Measurements from ENCODE around the gene BANP. TPM values are rescaled to one million over a fixed set of nuclear protein-coding genes. Genes with fewer than 3 reads are reported as not detected.
"Not testable (repeated sequence)": the region's sequence is repeated elsewhere in the genome, so short reads cannot be mapped to it uniquely, and the experiment has no call there.

BANP gene
- total RNA-seq, 2 donors from 2014 or later, result 46.4 to 85.9 TPM

DNA sequence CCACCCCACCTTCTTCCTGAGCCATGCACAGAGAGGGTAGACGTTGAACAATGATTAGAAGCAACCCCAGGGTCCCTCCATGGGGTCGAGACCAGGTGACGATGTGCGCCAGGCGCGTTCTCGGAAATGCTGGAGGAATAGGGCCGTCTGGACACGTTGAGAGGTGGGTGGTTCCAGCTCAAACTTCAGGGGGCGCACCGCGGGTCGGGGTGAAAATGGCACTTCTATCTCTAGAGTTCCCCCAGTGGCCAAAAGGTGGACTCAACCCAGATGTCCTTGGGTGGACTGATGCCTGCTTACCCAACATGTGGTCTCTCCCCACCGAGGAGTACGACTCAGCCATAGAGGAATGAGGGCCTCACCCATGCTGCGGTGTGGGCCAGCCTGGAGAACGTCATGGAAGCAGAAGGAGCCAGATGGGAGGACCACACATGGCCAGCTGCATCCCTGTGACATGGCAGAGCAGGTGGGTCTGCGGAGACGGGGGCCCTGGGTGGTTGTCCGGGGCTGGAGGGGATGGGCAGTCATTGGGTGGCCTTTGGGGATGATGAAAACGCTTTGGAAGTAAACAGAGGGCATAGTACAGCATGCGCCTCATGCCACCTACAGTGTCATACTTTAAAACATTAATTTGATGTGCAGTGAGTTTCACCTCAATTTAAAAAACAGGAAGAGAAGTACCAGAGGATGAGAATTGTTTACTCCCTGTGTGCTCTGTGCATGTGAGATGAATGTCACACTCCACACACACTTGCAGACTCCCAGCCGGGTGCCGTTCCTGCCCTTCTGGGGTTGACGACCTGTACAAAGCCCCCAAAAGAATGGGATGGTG is 147.7 kb downstream of the BANP start:
- H3K4me1 Mint-ChIP-seq; H3K4me3 Mint-ChIP-seq; ATAC-seq (replicated peaks); H3K27ac Mint-ChIP-seq; H3K9me3 Mint-ChIP-seq; H3K36me3 Mint-ChIP-seq (ENCODE audit: low read depth): not testable (repeated sequence)
- H3K27me3 Mint-ChIP-seq, result peaks cover 12% of the 10 kb centered on the region

DNA sequence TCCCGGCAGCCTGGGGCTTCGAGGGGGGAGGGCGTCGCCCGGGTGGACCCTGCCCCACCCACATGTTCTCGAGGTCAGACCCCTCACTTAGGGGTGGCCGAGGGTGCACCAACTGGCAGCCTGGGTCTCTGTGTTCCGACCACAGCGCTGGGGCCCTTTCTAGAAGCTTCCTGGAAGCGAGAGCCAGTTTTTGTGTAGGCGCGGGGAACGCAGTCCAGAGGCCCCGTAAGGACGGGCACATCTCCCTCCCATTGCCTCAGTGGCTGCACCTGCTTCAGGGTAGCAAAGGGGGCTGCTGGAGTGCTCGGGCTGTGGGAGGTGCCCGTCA is 148.3 kb downstream of the BANP start:
- peaks cover 5% of the 10 kb centered on the region for H3K9me3 Mint-ChIP-seq
- H3K4me1 Mint-ChIP-seq, result no peaks in the 10 kb centered on the region
- no peak overlapping the region for H3K4me3 Mint-ChIP-seq
- ATAC-seq (replicated peaks), result no peak
- no peaks in the 10 kb centered on the region for H3K36me3 Mint-ChIP-seq (ENCODE audit: low read depth)
- H3K27me3 Mint-ChIP-seq, result peaks cover 12% of the 10 kb centered on the region
- H3K27ac Mint-ChIP-seq, result no peak overlapping the region

DNA sequence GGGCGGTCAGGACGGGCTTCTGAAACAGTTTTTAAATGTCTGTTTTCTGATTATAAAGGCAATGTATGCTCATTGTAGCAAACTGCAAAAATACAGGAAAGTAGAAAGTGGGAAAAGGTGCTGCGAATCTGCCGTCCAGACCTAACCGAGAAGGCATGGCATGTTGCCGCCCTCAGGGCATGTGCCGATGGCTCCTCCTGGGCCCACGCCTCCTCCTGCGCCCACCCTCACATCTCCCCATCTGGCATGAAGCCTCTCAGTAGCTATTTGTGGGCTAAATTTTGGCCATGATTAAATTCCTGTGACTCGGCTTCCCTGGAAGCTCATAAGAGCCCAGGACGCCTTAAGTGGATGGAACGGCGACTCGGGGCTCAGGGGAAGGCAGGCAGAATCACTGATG is 148.7 kb downstream of the BANP start:
- ATAC-seq (replicated peaks); H3K36me3 Mint-ChIP-seq (ENCODE audit: low read depth): not testable (repeated sequence)
- H3K27me3 Mint-ChIP-seq, result peaks cover 12% of the 10 kb centered on the region

DNA sequence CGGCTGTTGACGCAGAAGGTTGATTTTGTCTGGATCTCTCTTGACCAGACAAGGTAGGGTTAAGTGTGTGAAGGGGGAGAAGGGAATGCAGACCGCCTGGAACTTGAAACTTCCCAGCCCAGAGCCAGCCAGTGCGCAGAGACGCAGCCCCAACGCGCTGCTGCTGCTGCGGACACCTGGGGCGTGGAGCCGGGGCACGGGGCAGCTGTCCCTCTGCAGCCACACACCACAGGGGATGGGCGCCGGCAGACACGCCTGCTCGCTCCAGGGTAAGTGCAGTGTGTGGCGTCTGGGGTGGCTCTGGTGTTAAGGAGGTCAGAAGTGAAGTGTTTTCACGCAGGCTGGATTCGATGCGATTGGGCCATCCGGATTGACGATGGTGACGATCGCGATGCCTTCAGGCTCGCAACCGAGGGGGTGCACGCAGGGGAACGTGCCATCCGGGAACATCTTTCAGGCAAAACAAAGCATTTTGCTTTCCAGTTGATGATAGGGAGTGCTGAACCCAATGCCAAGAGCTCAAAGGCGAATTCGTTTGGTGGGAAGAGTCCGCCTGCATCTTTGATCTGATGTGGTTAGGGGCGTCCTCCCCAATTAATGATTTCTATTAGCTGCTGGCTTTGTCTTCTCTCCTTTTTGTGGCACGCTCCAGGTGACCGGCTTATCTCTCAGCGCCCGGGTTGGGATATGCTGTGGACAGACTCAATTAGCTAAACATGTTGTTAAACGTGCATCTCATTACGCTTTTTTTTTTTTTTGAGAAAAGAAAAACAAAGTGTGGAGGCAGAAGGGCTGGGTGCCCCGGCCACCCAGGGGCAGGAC is 149.8 kb downstream of the BANP start:
- H3K4me3 Mint-ChIP-seq; H3K36me3 Mint-ChIP-seq (ENCODE audit: low read depth); H3K4me1 Mint-ChIP-seq; H3K27ac Mint-ChIP-seq; H3K9me3 Mint-ChIP-seq; ATAC-seq (replicated peaks): not testable (repeated sequence)
- peaks cover 12% of the 10 kb centered on the region for H3K27me3 Mint-ChIP-seq

More for the DNA sequence above, 148.7 kb downstream of the BANP start:
- not testable (repeated sequence) for H3K27ac Mint-ChIP-seq, H3K4me1 Mint-ChIP-seq, H3K4me3 Mint-ChIP-seq, H3K9me3 Mint-ChIP-seq

DNA sequence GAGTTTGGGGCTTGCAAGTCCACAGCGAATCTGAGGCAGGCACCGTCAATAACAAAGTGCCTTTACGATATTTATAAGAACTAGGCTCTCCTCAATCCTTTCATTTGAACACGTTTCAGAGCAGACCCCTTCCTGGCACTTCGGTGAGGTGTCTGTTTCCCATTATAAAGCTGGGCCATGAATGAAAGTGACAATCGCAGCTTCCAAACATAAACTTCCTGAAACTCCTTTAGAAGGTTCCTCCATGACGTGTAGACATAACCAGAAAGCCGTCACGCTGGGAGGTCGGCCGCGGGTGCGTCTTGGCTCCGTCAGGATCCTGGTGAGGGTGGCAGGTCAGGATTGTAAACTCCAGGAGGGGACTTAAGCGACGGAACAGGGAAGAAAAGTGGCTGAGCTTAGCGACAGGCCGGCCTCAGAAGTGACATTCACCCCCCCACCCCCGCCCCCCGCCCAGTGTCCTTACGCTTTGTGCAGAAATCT is 150.4 kb downstream of the BANP start:
- H3K27ac Mint-ChIP-seq; H3K4me1 Mint-ChIP-seq; H3K4me3 Mint-ChIP-seq; H3K36me3 Mint-ChIP-seq (ENCODE audit: low read depth); ATAC-seq (replicated peaks); H3K9me3 Mint-ChIP-seq: not testable (repeated sequence)
- peaks cover 12% of the 10 kb centered on the region for H3K27me3 Mint-ChIP-seq

DNA sequence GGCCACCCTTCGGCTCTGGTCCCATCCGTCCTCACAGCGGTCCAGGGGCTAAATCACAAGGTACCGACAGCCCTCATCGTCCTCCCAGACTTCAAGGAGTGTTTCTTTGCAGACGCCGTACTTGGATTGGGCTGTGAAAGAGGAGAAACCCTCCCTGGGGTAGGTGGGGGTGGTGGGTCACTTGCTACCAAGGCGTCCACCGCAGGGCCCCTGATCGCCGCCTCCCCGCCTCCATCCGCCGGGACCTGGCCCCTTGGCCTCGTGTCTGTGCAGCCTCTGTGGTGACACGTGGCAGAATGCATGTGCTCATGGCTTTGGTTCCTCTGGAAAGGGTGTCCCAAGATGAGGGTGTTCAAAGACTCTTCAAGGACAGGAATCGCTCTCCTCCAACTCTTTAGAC is 151.4 kb downstream of the BANP start:
- Mint-ChIP-seq H3K27me3 (peaks cover 12% of the 10 kb centered on the region), H3K4me1 (no peaks in the 10 kb centered on the region), H3K36me3 (ENCODE audit: low read depth) (no peaks in the 10 kb centered on the region), H3K9me3 (no peaks in the 10 kb centered on the region), H3K4me3 (no peak overlapping the region), H3K27ac (no peak overlapping the region)
- ATAC-seq (replicated peaks), result no peak

DNA sequence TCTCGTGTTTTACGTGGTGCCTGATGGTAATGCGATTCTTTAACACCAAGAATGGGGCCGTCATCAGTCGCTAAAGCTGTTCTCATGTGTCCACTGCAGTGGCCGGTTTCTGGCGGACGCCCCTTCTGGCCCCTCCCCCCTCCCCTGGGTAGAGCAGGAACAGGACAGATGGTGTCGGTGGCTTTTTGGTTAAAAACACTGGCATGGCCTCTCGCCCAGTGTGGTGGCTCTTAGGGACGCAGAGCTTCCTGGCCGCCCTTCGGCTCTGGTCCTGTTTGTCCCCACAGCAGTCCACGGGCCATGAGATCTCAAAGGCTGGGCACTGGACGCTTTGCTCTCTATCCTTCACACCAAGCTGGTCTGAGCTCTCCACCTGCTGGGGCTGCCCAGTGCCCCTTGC is 151.8 kb downstream of the BANP start:
- H3K4me3 Mint-ChIP-seq, result no peak overlapping the region
- no peaks in the 10 kb centered on the region for H3K9me3 Mint-ChIP-seq
- H3K27ac Mint-ChIP-seq, result no peak overlapping the region
- no peaks in the 10 kb centered on the region for H3K36me3 Mint-ChIP-seq (ENCODE audit: low read depth)
- no peak for ATAC-seq (replicated peaks)
- no peaks in the 10 kb centered on the region for H3K4me1 Mint-ChIP-seq
- peaks cover 12% of the 10 kb centered on the region for H3K27me3 Mint-ChIP-seq

DNA sequence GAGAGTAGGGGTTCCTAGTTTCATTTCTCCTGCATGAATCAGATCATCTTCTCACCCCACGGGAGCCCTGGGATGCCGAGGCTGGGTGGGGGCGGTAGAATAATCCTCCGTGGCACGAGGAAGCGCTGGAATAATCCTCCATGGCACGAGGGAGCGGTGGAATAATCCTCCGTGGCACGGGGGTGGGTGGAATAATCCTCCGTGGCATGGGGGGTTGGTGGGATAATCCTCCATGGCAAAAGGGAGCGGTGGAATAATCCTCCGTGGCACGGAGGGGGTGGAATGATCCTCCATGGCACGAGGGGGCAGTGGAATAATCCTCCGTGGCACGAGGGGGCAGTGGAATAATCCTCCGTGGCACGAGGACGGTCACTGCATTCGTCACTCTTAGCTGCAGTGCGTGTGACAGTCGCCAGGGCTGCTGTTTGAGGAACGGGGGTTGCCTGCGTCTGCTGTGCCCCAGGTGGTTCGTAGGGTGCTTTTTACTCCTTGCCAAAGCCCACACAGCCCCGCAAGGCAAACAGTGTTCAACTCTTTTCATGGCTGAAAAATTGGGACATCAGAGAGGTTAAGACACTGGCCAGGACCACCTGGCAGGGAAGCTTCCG is 152.5 kb downstream of the BANP start:
- H3K27me3 Mint-ChIP-seq, result peaks cover 9% of the 10 kb centered on the region
- no peaks in the 10 kb centered on the region for H3K36me3 Mint-ChIP-seq (ENCODE audit: low read depth)
- H3K4me3 Mint-ChIP-seq, result no peak overlapping the region
- no peak for ATAC-seq (replicated peaks)
- no peaks in the 10 kb centered on the region for H3K9me3 Mint-ChIP-seq
- H3K27ac Mint-ChIP-seq, result no peak overlapping the region
- no peaks in the 10 kb centered on the region for H3K4me1 Mint-ChIP-seq

DNA sequence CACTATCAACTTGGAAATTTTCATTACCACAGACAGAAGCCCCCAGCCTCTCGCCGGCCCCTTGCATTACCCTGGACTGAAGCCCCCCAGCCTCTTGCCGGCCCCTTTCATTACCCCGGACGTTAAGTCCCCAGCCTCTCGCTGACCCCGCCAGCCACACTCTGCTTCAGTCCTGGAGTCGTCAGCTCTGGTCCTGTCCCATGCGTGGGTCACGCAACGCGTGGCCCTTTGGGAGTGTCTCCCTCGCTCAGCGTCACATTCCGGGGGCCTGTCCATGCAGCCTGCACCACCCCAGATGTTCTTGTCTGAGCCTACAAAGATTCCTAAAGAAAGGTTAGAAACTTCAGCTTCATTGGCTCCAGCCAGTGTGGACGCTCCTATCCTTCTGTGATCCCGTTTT is 153.1 kb downstream of the BANP start:
- ATAC-seq (replicated peaks); H3K4me3 Mint-ChIP-seq; H3K36me3 Mint-ChIP-seq (ENCODE audit: low read depth); H3K4me1 Mint-ChIP-seq; H3K27ac Mint-ChIP-seq; H3K9me3 Mint-ChIP-seq; H3K27me3 Mint-ChIP-seq: not testable (repeated sequence)

DNA sequence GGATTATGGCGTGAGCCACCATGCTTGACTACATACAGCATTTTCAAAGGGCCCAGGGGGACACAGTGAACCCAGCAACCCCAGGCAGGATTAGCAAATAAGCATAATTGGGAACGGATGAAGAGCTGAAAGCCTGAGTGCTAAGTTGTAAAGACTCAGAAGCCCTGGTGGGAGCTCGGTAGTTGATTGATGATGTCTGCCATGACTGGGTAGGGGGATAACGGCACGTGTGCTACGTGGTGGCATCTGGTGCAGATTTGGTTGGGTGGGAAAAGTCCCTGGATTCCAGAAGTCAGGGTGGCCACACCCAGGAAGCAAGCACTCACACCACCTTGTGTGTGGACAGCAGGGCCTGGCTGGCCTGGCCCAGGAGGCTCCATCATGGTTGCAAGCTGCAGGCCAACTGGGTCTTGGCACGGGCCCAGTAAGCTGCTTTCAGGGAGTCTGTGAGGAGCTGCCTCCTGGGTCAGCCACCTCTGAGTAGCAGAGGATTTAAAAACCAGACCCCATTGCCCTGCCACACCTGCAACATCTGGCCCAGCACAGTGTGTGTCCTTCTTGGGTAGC is 154.4 kb downstream of the BANP start:
- not testable (repeated sequence) for ATAC-seq (replicated peaks); H3K4me3 Mint-ChIP-seq; H3K36me3 Mint-ChIP-seq (ENCODE audit: low read depth); H3K27me3 Mint-ChIP-seq; H3K4me1 Mint-ChIP-seq; H3K27ac Mint-ChIP-seq; H3K9me3 Mint-ChIP-seq

DNA sequence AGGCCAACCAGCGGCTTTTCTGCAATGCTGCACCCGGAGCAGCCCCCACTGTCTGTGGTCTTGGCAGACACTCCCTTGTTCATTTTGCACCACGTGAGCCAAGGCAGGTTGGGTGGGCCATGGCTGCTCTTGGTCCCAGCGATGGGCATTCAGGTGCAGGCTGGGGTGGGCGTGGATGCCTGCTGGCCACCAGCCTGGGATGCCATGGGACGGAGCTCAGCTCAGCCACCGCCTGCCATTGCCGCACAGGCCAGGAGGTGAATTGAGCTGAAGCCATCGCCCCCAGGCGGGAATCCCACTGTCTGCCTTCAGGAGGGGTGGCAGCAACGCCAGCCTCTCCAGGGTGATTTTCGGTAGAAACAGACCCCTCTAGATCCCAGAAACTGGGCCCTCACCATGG is 155.3 kb downstream of the BANP start:
- not testable (repeated sequence) for H3K27me3 Mint-ChIP-seq; H3K36me3 Mint-ChIP-seq (ENCODE audit: low read depth); H3K4me1 Mint-ChIP-seq; H3K4me3 Mint-ChIP-seq; ATAC-seq (replicated peaks); H3K9me3 Mint-ChIP-seq; H3K27ac Mint-ChIP-seq

DNA sequence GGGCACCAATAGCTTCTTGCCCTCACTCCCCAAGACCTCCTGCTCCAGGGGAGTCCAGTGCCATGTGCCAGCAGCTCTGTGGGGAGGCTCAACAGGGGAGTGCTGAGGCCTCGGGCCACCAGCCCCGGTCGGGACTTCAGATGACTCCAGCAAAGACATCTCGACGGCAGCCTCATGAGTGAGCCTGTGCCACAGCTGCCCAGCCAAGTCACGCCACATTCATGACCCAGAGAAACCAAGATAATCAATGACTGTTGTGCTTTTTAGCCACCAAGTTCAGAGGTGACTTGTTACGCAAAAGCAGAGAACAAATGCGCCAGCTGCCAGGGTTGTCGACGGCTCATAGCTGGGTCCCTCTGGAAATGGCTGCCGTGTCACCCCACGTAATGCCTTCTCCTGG is 157.5 kb downstream of the BANP start:
- Mint-ChIP-seq H3K4me3 (no peak overlapping the region), H3K4me1 (no peaks in the 10 kb centered on the region), H3K9me3 (no peaks in the 10 kb centered on the region), H3K27ac (no peak overlapping the region), H3K27me3 (no peaks in the 10 kb centered on the region), H3K36me3 (ENCODE audit: low read depth) (no peaks in the 10 kb centered on the region)
- no peak for ATAC-seq (replicated peaks)

DNA sequence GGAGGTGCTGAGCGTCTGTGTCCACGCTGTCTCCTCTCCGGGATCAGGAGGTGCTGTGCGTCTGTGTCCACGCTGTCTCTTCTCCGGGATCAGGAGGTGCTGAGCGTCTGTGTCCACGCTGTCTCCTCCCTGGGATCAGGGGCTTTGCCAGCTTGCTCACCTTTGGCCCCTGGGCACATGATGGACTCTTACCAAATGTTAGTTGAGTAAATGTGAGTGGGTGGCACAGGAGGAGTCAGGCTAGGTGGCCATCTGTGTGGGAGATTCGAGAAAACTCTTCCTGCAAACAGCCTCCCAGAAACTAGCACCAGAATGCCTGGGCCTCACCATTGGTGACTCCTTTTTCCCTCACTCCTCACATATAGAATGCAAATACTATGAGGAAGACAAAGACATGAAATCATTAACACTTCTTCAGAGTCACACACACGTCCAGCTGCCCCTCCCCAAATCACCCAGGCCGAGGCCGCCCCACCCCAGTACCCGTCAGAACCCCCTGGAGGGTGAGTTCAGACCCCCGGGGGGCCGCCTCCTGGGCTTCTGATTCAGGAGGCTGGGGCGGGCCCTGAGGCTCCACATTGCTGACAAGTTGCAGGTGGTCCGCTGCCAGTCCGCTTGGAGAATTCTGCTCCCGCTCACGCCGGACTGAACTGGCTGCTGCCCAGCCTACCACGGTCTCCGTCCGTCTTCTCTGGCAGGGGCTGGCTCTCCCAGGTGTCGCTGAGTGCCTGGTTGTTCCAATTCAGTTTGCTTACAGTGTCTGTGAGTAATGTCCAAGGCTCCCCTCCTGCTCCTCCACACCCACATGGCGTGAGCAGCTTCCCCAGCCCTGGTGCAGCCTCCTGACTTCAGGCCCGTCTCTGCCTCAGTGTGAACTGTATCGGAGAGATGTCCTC is 158.7 kb downstream of the BANP start:
- not testable (repeated sequence) for H3K27ac Mint-ChIP-seq; H3K4me1 Mint-ChIP-seq; ATAC-seq (replicated peaks); H3K4me3 Mint-ChIP-seq; H3K9me3 Mint-ChIP-seq; H3K36me3 Mint-ChIP-seq (ENCODE audit: low read depth); H3K27me3 Mint-ChIP-seq

All from activated T-helper 17 cell treated with anti-CD3 and anti-CD28 coated beads, Interleukin-2, amount 50 U/mL, for 72 hours (primary cell).